Measurements from ENCODE around the gene DNASE1L3. TPM values are rescaled to one million over a fixed set of nuclear protein-coding genes. Genes with fewer than 3 reads are reported as not detected.
"Not testable (repeated sequence)": the region's sequence is repeated elsewhere in the genome, so short reads cannot be mapped to it uniquely, and the experiment has no call there.

Gene DNASE1L3
- total and polyA plus RNA-seq, 4 donors: 0.59 to 7.5 (median 2.1) TPM

- Histone ChIP-seq H3K36me3 (ENCODE audit: control insufficient read depth, insufficient read depth, low read length) (no peaks in the 10 kb centered on the region), H3K4me3 (ENCODE audit: low read depth, low read length) (no peak overlapping the region), H3K27me3 (ENCODE audit: control insufficient read depth, insufficient read depth, low read length) (peaks cover 3% of the 10 kb centered on the region), H3K27ac (ENCODE audit: low read depth, low read length) (no peak overlapping the region), H3K4me1 (ENCODE audit: control insufficient read depth, insufficient read depth, low read length) (peaks cover 13% of the 10 kb centered on the region), H3K9me3 (ENCODE audit: control insufficient read depth, insufficient read depth, low read length) (no peaks in the 10 kb centered on the region)
- no peak for DNase-seq (ENCODE audit: low read depth in 4 of 6, low spot score in 6 of 6)
- 83% methylated on average over 2 of the region's 8 CpGs for WGBS (ENCODE audit: insufficient coverage)
These were observed 35.6 kb upstream of the DNASE1L3 start for GRCh38 chr3:58246148-58247047.

GRCh38 chr3:58243976-58244585 is 33.3 kb upstream of the DNASE1L3 start:
- WGBS (ENCODE audit: insufficient coverage): 83% methylated on average over 4 of the region's 6 CpGs
- Histone ChIP-seq H3K9me3 (ENCODE audit: control insufficient read depth, insufficient read depth, low read length) (no peaks in the 10 kb centered on the region), H3K4me1 (ENCODE audit: control insufficient read depth, insufficient read depth, low read length) (peaks cover under 1% of the 10 kb centered on the region), H3K27ac (ENCODE audit: low read depth, low read length) (no peak overlapping the region), H3K36me3 (ENCODE audit: control insufficient read depth, insufficient read depth, low read length) (no peaks in the 10 kb centered on the region), H3K27me3 (ENCODE audit: control insufficient read depth, insufficient read depth, low read length) (peaks cover 3% of the 10 kb centered on the region), H3K4me3 (ENCODE audit: low read depth, low read length) (no peak overlapping the region)
- no peak for DNase-seq (ENCODE audit: low read depth in 4 of 6, low spot score in 6 of 6)

- H3K27me3 ChIP-seq (ENCODE audit: control insufficient read depth, insufficient read depth, low read length); DNase-seq (ENCODE audit: low read depth in 4 of 6, low spot score in 6 of 6); H3K4me1 ChIP-seq (ENCODE audit: control insufficient read depth, insufficient read depth, low read length); H3K36me3 ChIP-seq (ENCODE audit: control insufficient read depth, insufficient read depth, low read length); H3K27ac ChIP-seq (ENCODE audit: low read depth, low read length); H3K9me3 ChIP-seq (ENCODE audit: control insufficient read depth, insufficient read depth, low read length); H3K4me3 ChIP-seq (ENCODE audit: low read depth, low read length): not testable (repeated sequence)
- WGBS (ENCODE audit: insufficient coverage): no CpG with 5 or more reads among the region's 4 CpGs
These were observed 32.1 kb upstream of the DNASE1L3 start for GRCh38 chr3:58242860-58243259.

- no CpG with 5 or more reads among the region's 1 CpG for WGBS (ENCODE audit: insufficient coverage)
- Histone ChIP-seq H3K4me3 (ENCODE audit: low read depth, low read length) (no peak overlapping the region), H3K4me1 (ENCODE audit: control insufficient read depth, insufficient read depth, low read length) (peaks cover 10% of the 10 kb centered on the region), H3K36me3 (ENCODE audit: control insufficient read depth, insufficient read depth, low read length) (no peaks in the 10 kb centered on the region), H3K27ac (ENCODE audit: low read depth, low read length) (no peak overlapping the region), H3K27me3 (ENCODE audit: control insufficient read depth, insufficient read depth, low read length) (peaks cover 3% of the 10 kb centered on the region), H3K9me3 (ENCODE audit: control insufficient read depth, insufficient read depth, low read length) (no peaks in the 10 kb centered on the region)
- no peak for DNase-seq (ENCODE audit: low read depth in 4 of 6, low spot score in 6 of 6)
These were observed 31.6 kb upstream of the DNASE1L3 start for GRCh38 chr3:58242340-58242739.

- Histone ChIP-seq H3K4me1 (ENCODE audit: control insufficient read depth, insufficient read depth, low read length) (peaks cover 17% of the 10 kb centered on the region), H3K4me3 (ENCODE audit: low read depth, low read length) (no peak overlapping the region), H3K27ac (ENCODE audit: low read depth, low read length) (no peak overlapping the region), H3K36me3 (ENCODE audit: control insufficient read depth, insufficient read depth, low read length) (no peaks in the 10 kb centered on the region), H3K27me3 (ENCODE audit: control insufficient read depth, insufficient read depth, low read length) (peaks cover 3% of the 10 kb centered on the region), H3K9me3 (ENCODE audit: control insufficient read depth, insufficient read depth, low read length) (no peaks in the 10 kb centered on the region)
- DNase-seq (ENCODE audit: low read depth in 4 of 6, low spot score in 6 of 6): no peak
- 100% methylated on average over 2 of the region's 4 CpGs for WGBS (ENCODE audit: insufficient coverage)
These were observed 30.7 kb upstream of the DNASE1L3 start for GRCh38 chr3:58241306-58242044.

GRCh38 chr3:58238830-58239229 is 28.1 kb upstream of the DNASE1L3 start:
- Histone ChIP-seq H3K4me1 (ENCODE audit: control insufficient read depth, insufficient read depth, low read length) (peaks cover 20% of the 10 kb centered on the region), H3K9me3 (ENCODE audit: control insufficient read depth, insufficient read depth, low read length) (no peaks in the 10 kb centered on the region), H3K27me3 (ENCODE audit: control insufficient read depth, insufficient read depth, low read length) (peaks cover 4% of the 10 kb centered on the region), H3K4me3 (ENCODE audit: low read depth, low read length) (peak overlapping the region; percentile 88), H3K27ac (ENCODE audit: low read depth, low read length) (no peak overlapping the region), H3K36me3 (ENCODE audit: control insufficient read depth, insufficient read depth, low read length) (no peaks in the 10 kb centered on the region)
- no peak for DNase-seq (ENCODE audit: low read depth in 4 of 6, low spot score in 6 of 6)
- WGBS (ENCODE audit: insufficient coverage): 45% methylated on average over 1 of the region's 7 CpGs

GRCh38 chr3:58237941-58238681 is 27.3 kb upstream of the DNASE1L3 start:
- DNase-seq (ENCODE audit: low read depth in 4 of 6, low spot score in 6 of 6): peak in 3 of 6 donors; percentile 26 to 78 (median 67)
- peak overlapping the region; percentile 88 for H3K4me3 ChIP-seq (ENCODE audit: low read depth, low read length)
- 1% methylated on average over 53 of the region's 53 CpGs for WGBS (ENCODE audit: insufficient coverage)
- H3K4me1 ChIP-seq (ENCODE audit: control insufficient read depth, insufficient read depth, low read length): peaks cover 20% of the 10 kb centered on the region
- no peaks in the 10 kb centered on the region for H3K9me3 ChIP-seq (ENCODE audit: control insufficient read depth, insufficient read depth, low read length)
- H3K27me3 ChIP-seq (ENCODE audit: control insufficient read depth, insufficient read depth, low read length): peaks cover 6% of the 10 kb centered on the region
- no peaks in the 10 kb centered on the region for H3K36me3 ChIP-seq (ENCODE audit: control insufficient read depth, insufficient read depth, low read length)
- peak overlapping the region; percentile 19 for H3K27ac ChIP-seq (ENCODE audit: low read depth, low read length)

- under 1% methylated on average over 77 of the region's 77 CpGs for WGBS (ENCODE audit: insufficient coverage)
These were observed 26.6 kb upstream of the DNASE1L3 start, which contains the start of gene ABHD6 for GRCh38 chr3:58237238-58237940. Gene ABHD6, plus strand, starts transcription at chr3:58237792. Its CDS starts 18,795 bp downstream, at chr3:58256587.

More at GRCh38 chr3:58237238-58237940, 26.6 kb upstream of the DNASE1L3 start, which contains the start of gene ABHD6:
- Histone ChIP-seq H3K27me3 (ENCODE audit: control insufficient read depth, insufficient read depth, low read length) (peaks cover 6% of the 10 kb centered on the region), H3K36me3 (ENCODE audit: control insufficient read depth, insufficient read depth, low read length) (no peaks in the 10 kb centered on the region), H3K9me3 (ENCODE audit: control insufficient read depth, insufficient read depth, low read length) (no peaks in the 10 kb centered on the region), H3K27ac (ENCODE audit: low read depth, low read length) (peak within 1 kb of the TSS; percentile 68), H3K4me3 (ENCODE audit: low read depth, low read length) (peak within 1 kb of the TSS; percentile 88), H3K4me1 (ENCODE audit: control insufficient read depth, insufficient read depth, low read length) (peaks cover 20% of the 10 kb centered on the region)
- peak; percentile 66 to 95 (median 74) for DNase-seq (ENCODE audit: low read depth in 4 of 6, low spot score in 6 of 6)
